Measurements from ENCODE around the gene WWOX.

- no peak for TF ChIP-seq POLR2A (IDR thresholded peaks at IDR 0.05; ENCODE audit: low read depth, low read length)
- TF ChIP-seq CTCF (conservative IDR thresholded peaks at IDR 0.05; ENCODE audit: low read depth, low read length) = no peak
Observed at GRCh38 chr16:79101491-79101890, 1002.0 kb downstream of the WWOX start.
